Endodermal cell (in vitro differentiated cells): Measurements from ENCODE around the gene ZNF160. TPM values are rescaled to one million over a fixed set of nuclear protein-coding genes. Genes with fewer than 3 reads are reported as not detected.

Experiments used
- DNase-seq: peaks from one replicate; pipeline ENCODE4 v3.0.0-alpha.2; 2017
- H3K27ac ChIP-seq: 2 replicates; pipeline ENCODE4 v1.5.1; 2013; ENCODE audit warnings: mild to moderate bottlenecking, low read depth, low read length, moderate library complexity
- H3K27me3 ChIP-seq: 2 replicates; pipeline ENCODE4 v1.6.1; 2013; ENCODE audit warnings: mild to moderate bottlenecking, low read length, moderate library complexity; ENCODE audit not compliant: insufficient read depth, control insufficient read depth, poor library complexity, severe bottlenecking
- H3K36me3 ChIP-seq: 2 replicates; pipeline ENCODE4 v1.7.0; 2013; ENCODE audit warnings: mild to moderate bottlenecking, low read length, moderate library complexity; ENCODE audit not compliant: control insufficient read depth, insufficient read depth
- H3K4me1 ChIP-seq: one replicate; pipeline ENCODE4 v1.7.0; 2013; ENCODE audit warnings: low read length; ENCODE audit not compliant: control insufficient read depth, insufficient read depth
- H3K4me3 ChIP-seq: 2 replicates; pipeline ENCODE4 v1.5.1; 2013; ENCODE audit warnings: mild to moderate bottlenecking, low read length, moderate library complexity
- H3K9ac ChIP-seq: 2 replicates; pipeline ENCODE4 v1.6.1; 2013; ENCODE audit warnings: mild to moderate bottlenecking, low read length, moderate library complexity; ENCODE audit not compliant: poor library complexity, severe bottlenecking; ENCODE audit errors: extremely low read depth
- H3K9me3 ChIP-seq: 2 replicates; pipeline ENCODE4 v1.6.1; 2013; ENCODE audit warnings: mild to moderate bottlenecking, low read length, moderate library complexity; ENCODE audit not compliant: control insufficient read depth
- H3K27ac Mint-ChIP-seq: 2 replicates; pipeline ENCODE4 v1.8.0; 2020; ENCODE audit warnings: mixed read lengths
- H3K27me3 Mint-ChIP-seq: 2 replicates; pipeline ENCODE4 v1.8.0; 2021; ENCODE audit warnings: mild to moderate bottlenecking, mixed read lengths; ENCODE audit not compliant: insufficient read depth
- H3K36me3 Mint-ChIP-seq: 2 replicates; pipeline ENCODE4 v1.8.0; 2020; ENCODE audit warnings: low read depth, mixed read lengths
- H3K4me1 Mint-ChIP-seq: 2 replicates; pipeline ENCODE4 v1.8.0; 2020; ENCODE audit warnings: mixed read lengths
- H3K4me3 Mint-ChIP-seq: 2 replicates; pipeline ENCODE4 v1.8.0; 2020; ENCODE audit warnings: mild to moderate bottlenecking, moderate library complexity, mixed read lengths
- H3K9me3 Mint-ChIP-seq: 2 replicates; pipeline ENCODE4 v1.8.0; 2020; ENCODE audit warnings: mild to moderate bottlenecking, mixed read lengths
- WGBS, 2 experiments: methylation state at CpG; one replicate each; pipeline versions ENCODE4 v1.1.5 to v1.1.7; 2013; ENCODE audit warnings: missing lambda C conversion rate in 2 of 2, mixed read lengths in 1 of 2; ENCODE audit not compliant: insufficient coverage in 1 of 2, insufficient read length in 1 of 2; 5-methylcytosine and 5-hydroxymethylcytosine counted together
- total RNA-seq, 2 donors: library from RNA; stranded (reverse); fragmentation: NEBNext Ultra II Directional in 1 of 2; extraction: Animal tissue kit (Norgen Biotek cat#: 25700) in 1 of 2; gene quantifications; 2 replicates in 1 of 2; 3 replicates in 1 of 2; pipeline ENCODE4 v1.2.1, GENCODE V29; 2021
- TF ChIP-seq, protein P1 (sequence below): fragments of 200-600 bp; sonication (generic); conservative IDR thresholded peaks from 2 replicates; pipeline ENCODE4 v1.5.0; 2021; ENCODE audit warnings: antibody characterized with exemption, mild to moderate bottlenecking

The ZNF160 gene
- total RNA-seq, 2 donors from 2014 or later: 51.7 to 78.3 TPM

DNA sequence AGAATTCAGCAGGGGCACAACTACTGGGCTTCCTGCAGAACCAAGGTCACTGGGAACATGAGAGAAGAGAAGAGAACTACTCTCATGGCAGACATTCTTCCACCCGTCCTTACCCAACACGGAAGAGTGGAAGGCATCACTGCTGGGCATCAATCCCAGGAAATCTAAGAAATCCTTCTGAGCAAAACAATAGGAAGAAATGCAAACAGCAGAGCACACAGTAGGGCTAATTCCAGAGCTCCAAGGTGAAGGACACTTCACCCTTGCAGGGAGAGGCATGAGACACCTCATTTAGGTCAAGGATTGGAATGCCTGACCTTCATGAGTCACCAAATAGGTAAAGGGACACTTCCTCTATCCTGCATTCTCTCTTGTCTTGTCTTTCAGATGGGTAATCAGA, 55.8 kb downstream of the ZNF160 start:
- Histone ChIP-seq H3K36me3 (no peaks in the 10 kb centered on the region), H3K9me3 (peaks cover 10% of the 10 kb centered on the region), H3K4me1 (no peaks in the 10 kb centered on the region), H3K27me3 (no peaks in the 10 kb centered on the region), H3K4me3 (no peak overlapping the region), H3K9ac (no peak overlapping the region), H3K27ac (no peak overlapping the region)
- no peak overlapping the region for H3K27ac Mint-ChIP-seq
- peaks cover 5% of the 10 kb centered on the region for H3K4me1 Mint-ChIP-seq
- peaks cover 27% of the 10 kb centered on the region for H3K9me3 Mint-ChIP-seq
- H3K36me3 Mint-ChIP-seq: no peaks in the 10 kb centered on the region
- DNase-seq: no peak
- H3K4me3 Mint-ChIP-seq: no peak overlapping the region
- TF ChIP-seq, protein P1, sequence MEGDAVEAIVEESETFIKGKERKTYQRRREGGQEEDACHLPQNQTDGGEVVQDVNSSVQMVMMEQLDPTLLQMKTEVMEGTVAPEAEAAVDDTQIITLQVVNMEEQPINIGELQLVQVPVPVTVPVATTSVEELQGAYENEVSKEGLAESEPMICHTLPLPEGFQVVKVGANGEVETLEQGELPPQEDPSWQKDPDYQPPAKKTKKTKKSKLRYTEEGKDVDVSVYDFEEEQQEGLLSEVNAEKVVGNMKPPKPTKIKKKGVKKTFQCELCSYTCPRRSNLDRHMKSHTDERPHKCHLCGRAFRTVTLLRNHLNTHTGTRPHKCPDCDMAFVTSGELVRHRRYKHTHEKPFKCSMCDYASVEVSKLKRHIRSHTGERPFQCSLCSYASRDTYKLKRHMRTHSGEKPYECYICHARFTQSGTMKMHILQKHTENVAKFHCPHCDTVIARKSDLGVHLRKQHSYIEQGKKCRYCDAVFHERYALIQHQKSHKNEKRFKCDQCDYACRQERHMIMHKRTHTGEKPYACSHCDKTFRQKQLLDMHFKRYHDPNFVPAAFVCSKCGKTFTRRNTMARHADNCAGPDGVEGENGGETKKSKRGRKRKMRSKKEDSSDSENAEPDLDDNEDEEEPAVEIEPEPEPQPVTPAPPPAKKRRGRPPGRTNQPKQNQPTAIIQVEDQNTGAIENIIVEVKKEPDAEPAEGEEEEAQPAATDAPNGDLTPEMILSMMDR: no peak
- 98 to 100% methylated on average over 1 to 2 of the region's 2 CpGs for WGBS, 2 experiments
- peaks cover 15% of the 10 kb centered on the region for H3K27me3 Mint-ChIP-seq

DNA sequence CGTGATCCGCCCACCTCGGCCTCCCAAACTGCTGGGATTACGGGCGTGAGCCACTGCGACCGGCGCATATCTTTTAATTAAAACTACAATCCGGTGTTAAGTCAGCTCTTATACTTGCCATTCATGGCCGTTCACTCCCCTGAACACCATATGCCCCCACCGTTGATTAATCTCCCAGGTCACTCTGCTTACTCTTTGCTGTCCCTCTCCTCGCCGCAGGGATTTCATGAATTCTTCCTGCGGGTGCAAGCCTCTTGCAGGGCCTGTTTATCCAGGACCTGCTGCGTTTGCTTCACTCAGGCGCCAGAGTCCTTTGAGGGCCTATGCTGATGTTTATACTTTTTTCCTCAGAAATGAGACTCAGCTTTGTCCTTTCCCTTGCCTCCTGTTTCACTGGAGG, 57.7 kb downstream of the ZNF160 start:
- TF ChIP-seq, protein P1: no peak
- H3K27me3 Mint-ChIP-seq: peaks cover 15% of the 10 kb centered on the region
- Histone ChIP-seq H3K4me1 (no peaks in the 10 kb centered on the region), H3K27ac (no peak overlapping the region), H3K9ac (no peak overlapping the region), H3K4me3 (no peak overlapping the region), H3K36me3 (no peaks in the 10 kb centered on the region), H3K27me3 (no peaks in the 10 kb centered on the region), H3K9me3 (peaks cover 10% of the 10 kb centered on the region)
- H3K36me3 Mint-ChIP-seq: no peaks in the 10 kb centered on the region
- no peak overlapping the region for H3K27ac Mint-ChIP-seq
- H3K9me3 Mint-ChIP-seq: peaks cover 26% of the 10 kb centered on the region
- H3K4me3 Mint-ChIP-seq: no peak overlapping the region
- H3K4me1 Mint-ChIP-seq: peaks cover 5% of the 10 kb centered on the region
- WGBS, 2 experiments: 76 to 88% methylated on average over 13 to 16 of the region's 16 CpGs
- no peak for DNase-seq

DNA sequence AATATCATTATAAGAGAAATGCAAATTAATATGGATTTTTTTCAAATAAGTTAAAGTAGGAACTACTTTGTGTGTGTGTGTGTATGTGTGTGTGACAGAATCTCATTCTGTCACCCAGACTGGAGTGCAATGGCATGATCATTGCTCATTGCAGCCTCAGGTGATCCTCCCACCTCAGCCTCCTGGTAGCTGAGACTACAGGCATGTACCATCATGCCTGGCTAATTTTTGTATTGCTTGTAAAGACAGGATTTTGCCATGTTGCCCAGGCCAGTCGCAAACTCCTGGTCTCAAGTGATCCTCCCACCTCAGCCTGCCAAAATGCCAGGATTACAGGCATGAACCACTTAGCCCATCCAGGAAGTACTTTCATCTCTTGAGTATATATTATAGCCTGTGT, 61.9 kb downstream of the ZNF160 start:
- H3K4me3 Mint-ChIP-seq: no peak overlapping the region
- Histone ChIP-seq H3K9me3 (peaks cover 7% of the 10 kb centered on the region), H3K4me1 (no peaks in the 10 kb centered on the region), H3K27ac (no peak overlapping the region), H3K36me3 (no peaks in the 10 kb centered on the region), H3K27me3 (no peaks in the 10 kb centered on the region), H3K9ac (no peak overlapping the region), H3K4me3 (no peak overlapping the region)
- no peak overlapping the region for H3K27ac Mint-ChIP-seq
- H3K27me3 Mint-ChIP-seq: peaks cover 13% of the 10 kb centered on the region
- H3K9me3 Mint-ChIP-seq: peaks cover 2% of the 10 kb centered on the region
- 67 to 90% methylated on average over 1 of the region's 1 CpG for WGBS, 2 experiments
- TF ChIP-seq, protein P1: no peak
- H3K36me3 Mint-ChIP-seq: no peaks in the 10 kb centered on the region
- no peak for DNase-seq
- H3K4me1 Mint-ChIP-seq: peaks cover 9% of the 10 kb centered on the region
